Mesothelial cell of epicardium (in vitro differentiated cells): Measurements from ENCODE around the gene PTP4A2. TPM values are rescaled to one million over a fixed set of nuclear protein-coding genes. Genes with fewer than 3 reads are reported as not detected.
"Not testable (repeated sequence)": the region's sequence is repeated elsewhere in the genome, so short reads cannot be mapped to it uniquely, and the experiment has no call there.

ENCODE experiments used
- DNase-seq, 2 experiments: peaks; one replicate each; pipeline ENCODE4 v3.0.0; 2021; ENCODE audit warnings: low spot score in 2 of 2; ENCODE audit not compliant: unreplicated experiment in 2 of 2
- H3K27ac Mint-ChIP-seq: 2 replicates; pipeline ENCODE4 v1.8.0; 2021; ENCODE audit warnings: mixed read lengths
- H3K27me3 Mint-ChIP-seq: 2 replicates; pipeline ENCODE4 v1.8.0; 2021; ENCODE audit warnings: low read depth, mixed read lengths
- H3K36me3 Mint-ChIP-seq: 2 replicates; pipeline ENCODE4 v1.8.0; 2021; ENCODE audit warnings: mixed read lengths
- H3K4me1 Mint-ChIP-seq: 2 replicates; pipeline ENCODE4 v1.8.0; 2021; ENCODE audit warnings: mixed read lengths
- H3K4me3 Mint-ChIP-seq: 2 replicates; pipeline ENCODE4 v1.8.0; 2021; ENCODE audit warnings: mild to moderate bottlenecking, moderate library complexity, mixed read lengths
- H3K9me3 Mint-ChIP-seq: 2 replicates; pipeline ENCODE4 v1.8.0; 2021; ENCODE audit warnings: mixed read lengths
- total RNA-seq: library from RNA; stranded (reverse); gene quantifications from 3 replicates; pipeline ENCODE4 v1.2.1, GENCODE V29; 2021
- TF ChIP-seq, protein P1 (sequence below): fragments of 200-600 bp; sonication (generic); IDR thresholded peaks from one replicate; pipeline ENCODE4 v1.5.0; 2021; ENCODE audit warnings: antibody characterized with exemption; ENCODE audit not compliant: unreplicated experiment

PTP4A2 gene
- total RNA-seq, 1 donor from 2014 or later, result 182 TPM

DNA sequence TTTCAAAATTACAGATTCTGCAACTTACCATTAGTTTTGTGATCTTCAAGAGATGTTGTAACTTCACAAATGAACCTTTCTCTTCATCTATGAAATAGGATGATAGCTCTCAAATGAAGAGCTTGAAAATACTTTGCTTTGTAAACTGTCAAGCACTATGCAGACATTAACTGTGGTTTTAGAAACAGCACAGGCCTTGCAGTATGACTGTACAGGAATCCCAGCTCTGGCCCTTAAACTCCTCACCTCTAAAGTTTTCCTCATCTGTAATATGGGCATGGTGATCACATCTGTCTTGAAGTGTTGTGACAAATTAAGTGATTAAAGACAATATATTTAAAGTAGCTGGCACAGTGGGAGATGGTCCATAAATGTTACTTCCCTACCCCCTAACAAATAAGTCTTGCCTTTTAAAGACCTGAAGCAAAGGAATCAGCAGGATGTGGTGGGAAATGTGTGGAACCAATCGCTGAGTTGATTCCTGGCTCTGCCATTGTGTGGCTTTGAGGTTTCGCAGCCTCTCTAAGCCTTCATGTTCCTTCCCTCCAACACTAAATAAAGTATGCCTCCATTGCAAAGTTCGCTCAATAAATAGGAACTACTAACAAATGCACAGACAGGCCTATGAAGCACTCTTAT is 5.5 kb upstream of the PTP4A2 start:
- TF ChIP-seq, protein P1, sequence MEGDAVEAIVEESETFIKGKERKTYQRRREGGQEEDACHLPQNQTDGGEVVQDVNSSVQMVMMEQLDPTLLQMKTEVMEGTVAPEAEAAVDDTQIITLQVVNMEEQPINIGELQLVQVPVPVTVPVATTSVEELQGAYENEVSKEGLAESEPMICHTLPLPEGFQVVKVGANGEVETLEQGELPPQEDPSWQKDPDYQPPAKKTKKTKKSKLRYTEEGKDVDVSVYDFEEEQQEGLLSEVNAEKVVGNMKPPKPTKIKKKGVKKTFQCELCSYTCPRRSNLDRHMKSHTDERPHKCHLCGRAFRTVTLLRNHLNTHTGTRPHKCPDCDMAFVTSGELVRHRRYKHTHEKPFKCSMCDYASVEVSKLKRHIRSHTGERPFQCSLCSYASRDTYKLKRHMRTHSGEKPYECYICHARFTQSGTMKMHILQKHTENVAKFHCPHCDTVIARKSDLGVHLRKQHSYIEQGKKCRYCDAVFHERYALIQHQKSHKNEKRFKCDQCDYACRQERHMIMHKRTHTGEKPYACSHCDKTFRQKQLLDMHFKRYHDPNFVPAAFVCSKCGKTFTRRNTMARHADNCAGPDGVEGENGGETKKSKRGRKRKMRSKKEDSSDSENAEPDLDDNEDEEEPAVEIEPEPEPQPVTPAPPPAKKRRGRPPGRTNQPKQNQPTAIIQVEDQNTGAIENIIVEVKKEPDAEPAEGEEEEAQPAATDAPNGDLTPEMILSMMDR, result no peak
- peaks cover 40% of the 10 kb centered on the region for H3K4me1 Mint-ChIP-seq
- H3K4me3 Mint-ChIP-seq, result peak overlapping the region; percentile 64
- DNase-seq, result no peak
- no peaks in the 10 kb centered on the region for H3K9me3 Mint-ChIP-seq
- peak overlapping the region; percentile 95 for H3K27ac Mint-ChIP-seq
- no peaks in the 10 kb centered on the region for H3K27me3 Mint-ChIP-seq
- H3K36me3 Mint-ChIP-seq, result no peaks in the 10 kb centered on the region

DNA sequence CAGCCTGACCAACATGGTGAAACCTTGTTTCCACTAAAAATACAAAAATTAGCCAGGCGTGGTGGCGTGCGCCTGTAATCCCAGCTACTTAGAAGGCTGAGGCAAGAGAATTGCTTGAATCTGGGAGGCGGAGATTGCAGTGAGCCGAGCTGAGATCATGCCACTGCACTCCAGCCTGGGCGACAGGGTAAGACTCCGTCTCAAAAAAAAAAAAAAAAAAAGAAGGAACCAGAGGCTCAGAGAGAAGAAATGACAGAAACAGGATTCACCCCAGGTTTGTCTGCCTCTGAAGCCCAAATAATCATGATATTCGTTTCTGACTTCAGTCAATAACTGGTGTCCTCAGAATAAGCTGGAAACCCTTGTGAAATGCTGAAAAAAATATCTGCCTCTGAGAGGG is 3.9 kb upstream of the PTP4A2 start:
- H3K4me3 Mint-ChIP-seq, DNase-seq, H3K36me3 Mint-ChIP-seq, H3K9me3 Mint-ChIP-seq, H3K27me3 Mint-ChIP-seq: not testable (repeated sequence)
- Mint-ChIP-seq H3K4me1 (peaks cover 44% of the 10 kb centered on the region), H3K27ac (peak overlapping the region; percentile 8)

DNA sequence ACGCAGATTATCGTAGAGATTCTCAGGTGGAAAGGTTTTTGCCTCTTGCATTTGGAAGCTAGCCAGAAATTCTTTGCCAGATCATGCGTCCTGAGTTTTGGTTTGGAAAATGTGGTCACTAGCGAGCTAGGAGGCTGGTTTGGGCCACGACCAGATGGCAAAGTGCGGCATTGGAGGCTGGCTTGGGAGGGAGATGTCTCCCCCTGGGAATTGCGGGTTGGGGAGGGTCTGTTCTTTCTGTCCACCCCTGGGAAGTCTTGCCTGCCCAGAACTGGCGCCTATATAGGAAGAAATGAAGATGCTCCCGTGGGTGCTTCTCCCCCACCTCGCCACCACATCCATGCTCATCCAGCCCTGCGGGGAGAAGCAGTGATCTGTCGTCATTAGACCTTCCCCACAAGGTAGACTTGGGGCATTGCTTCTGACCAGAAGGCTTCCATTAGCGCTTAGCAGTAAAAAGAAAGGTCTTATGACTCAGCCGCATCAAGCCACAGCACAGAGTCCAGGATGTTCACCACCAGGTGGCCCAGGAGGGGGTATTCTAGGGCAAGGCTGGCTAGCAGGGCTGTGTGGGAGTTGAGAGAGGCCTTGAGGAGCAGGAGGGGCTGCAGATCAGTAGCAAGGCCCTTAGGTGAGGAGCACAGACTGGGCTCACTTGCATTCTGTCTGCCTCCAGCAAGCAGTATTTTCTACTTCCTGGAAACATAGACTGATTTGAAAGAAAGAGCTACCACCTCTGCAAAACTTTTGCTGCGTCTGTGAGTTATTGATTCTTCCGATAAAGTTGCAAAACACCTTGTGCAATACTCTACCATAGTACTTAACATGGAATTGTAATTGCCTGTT is 1.5 kb upstream of the PTP4A2 start:
- TF ChIP-seq, protein P1, result peak; percentile 25
- no peak for DNase-seq
- peak overlapping the region; percentile 97 for H3K27ac Mint-ChIP-seq
- no peaks in the 10 kb centered on the region for H3K9me3 Mint-ChIP-seq
- H3K36me3 Mint-ChIP-seq, result no peaks in the 10 kb centered on the region
- H3K4me3 Mint-ChIP-seq, result peak overlapping the region; percentile 77
- peaks cover 60% of the 10 kb centered on the region for H3K4me1 Mint-ChIP-seq
- no peaks in the 10 kb centered on the region for H3K27me3 Mint-ChIP-seq

DNA sequence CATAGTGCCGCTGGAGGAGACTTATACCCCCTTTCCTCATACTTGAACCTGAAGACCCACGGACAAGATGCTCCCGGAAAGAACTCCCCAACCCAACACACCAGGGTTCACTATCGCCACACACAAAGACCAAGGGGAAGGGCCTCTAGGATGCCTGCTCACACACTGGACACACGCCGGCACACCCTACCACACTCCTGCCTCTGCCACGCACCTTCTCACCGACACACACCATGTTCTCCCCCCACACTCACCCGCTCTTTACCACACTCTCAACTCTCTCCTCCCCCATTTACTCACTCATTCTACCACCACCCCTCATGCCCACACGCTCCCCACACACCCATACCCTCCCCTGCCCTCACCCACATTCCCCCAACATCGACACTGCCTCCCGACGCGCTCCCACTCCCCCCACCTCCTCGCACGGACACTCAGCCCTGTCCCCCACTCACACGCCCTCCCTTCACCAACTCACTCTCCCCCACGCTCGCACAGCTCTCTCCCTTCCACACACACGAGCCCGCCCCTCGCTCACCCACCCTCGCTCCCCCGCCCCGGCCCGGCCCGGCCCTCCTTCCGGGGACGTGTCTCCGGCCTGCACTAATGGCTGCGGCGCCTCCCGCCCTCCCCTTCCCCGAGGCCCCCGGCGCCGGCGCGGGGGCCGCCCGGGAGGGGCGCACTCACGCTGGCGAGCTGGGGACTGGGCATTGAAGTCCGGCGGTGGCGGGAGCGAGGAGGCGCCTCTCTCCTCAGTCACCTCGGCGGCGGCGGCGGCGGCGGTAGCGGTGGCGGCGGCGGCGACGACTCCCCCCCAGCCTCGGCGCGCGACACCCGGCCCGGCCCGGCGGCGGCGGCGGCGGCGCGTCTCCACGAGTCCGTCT is 626 bp downstream of the PTP4A2 start:
- Mint-ChIP-seq H3K27me3 (no peaks in the 10 kb centered on the region), H3K4me1 (peaks cover 62% of the 10 kb centered on the region), H3K9me3 (no peaks in the 10 kb centered on the region), H3K27ac (peak overlapping the region; percentile 95), H3K4me3 (peak overlapping the region; percentile 94), H3K36me3 (no peaks in the 10 kb centered on the region)
- TF ChIP-seq, protein P1, result no peak
- DNase-seq, result peak; percentile 62 to 74

DNA sequence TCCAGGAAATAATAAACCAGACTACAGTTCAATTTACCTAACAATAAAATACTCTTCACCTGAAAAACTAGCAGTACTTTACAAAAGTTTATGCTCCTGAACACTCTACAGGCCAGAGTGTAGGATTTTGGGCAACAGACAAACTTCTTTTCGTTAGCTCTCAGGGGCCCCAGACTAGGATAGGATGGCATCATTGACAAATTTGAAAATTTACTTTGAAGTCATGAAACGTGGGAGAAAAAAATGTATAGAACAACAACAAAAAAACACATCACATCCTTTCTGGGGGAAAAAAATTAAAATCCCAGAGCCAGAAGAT is 1.2 kb downstream of the PTP4A2 start:
- H3K27ac Mint-ChIP-seq, result peak overlapping the region; percentile 95
- H3K36me3 Mint-ChIP-seq, result no peaks in the 10 kb centered on the region
- peaks cover 65% of the 10 kb centered on the region for H3K4me1 Mint-ChIP-seq
- DNase-seq, result no peak
- H3K4me3 Mint-ChIP-seq, result peak overlapping the region; percentile 94
- H3K27me3 Mint-ChIP-seq, result no peaks in the 10 kb centered on the region
- no peaks in the 10 kb centered on the region for H3K9me3 Mint-ChIP-seq
- TF ChIP-seq, protein P1, result no peak
